ENCODE measurements around the gene ZBTB20.

- TF ChIP-seq POLR2A (IDR thresholded peaks at IDR 0.05) = no peak
- TF ChIP-seq CTCF (IDR thresholded peaks at IDR 0.05) = no peak
- TF ChIP-seq POLR2AphosphoS5 (IDR thresholded peaks at IDR 0.05) = no peak
- no peak for TF ChIP-seq EP300 (IDR thresholded peaks at IDR 0.05)
Observed at GRCh38 chr3:114558271-114558670, 588.8 kb downstream of the ZBTB20 start.

Data from stomach (tissue), 4 donors.